ENCODE results near the gene LDLRAD4.

Gene LDLRAD4

GRCh38 chr18:13416848-13417247, 198.3 kb downstream of the LDLRAD4 start:
- no peak for DNase-seq

GRCh38 chr18:13418013-13418710, 199.6 kb downstream of the LDLRAD4 start:
- DNase-seq, result no peak

- DNase-seq, result no peak
Measured at GRCh38 chr18:13420969-13421686, 202.6 kb downstream of the LDLRAD4 start.

GRCh38 chr18:13422541-13423147, 204.1 kb downstream of the LDLRAD4 start:
- no peak for DNase-seq

GRCh38 chr18:13423352-13423751, 204.8 kb downstream of the LDLRAD4 start:
- DNase-seq, result no peak

- peak; percentile 28 for DNase-seq
Measured at GRCh38 chr18:13424363-13424762, 205.8 kb downstream of the LDLRAD4 start.

GRCh38 chr18:13425357-13426091, 207.0 kb downstream of the LDLRAD4 start:
- peak; percentile 26 for DNase-seq

- no peak for DNase-seq
Measured at GRCh38 chr18:13427354-13427753, 208.8 kb downstream of the LDLRAD4 start.

- no peak for DNase-seq
Measured at GRCh38 chr18:13428319-13428718, 209.8 kb downstream of the LDLRAD4 start.

- DNase-seq, result no peak
Measured at GRCh38 chr18:13429016-13429415, 210.5 kb downstream of the LDLRAD4 start.

- no peak for DNase-seq
Measured at GRCh38 chr18:13429884-13430510, 211.4 kb downstream of the LDLRAD4 start.

- DNase-seq, result no peak
Measured at GRCh38 chr18:13430663-13431062, 212.1 kb downstream of the LDLRAD4 start.

- no peak for DNase-seq
Measured at GRCh38 chr18:13431886-13432285, 213.3 kb downstream of the LDLRAD4 start.

- no peak for DNase-seq
Measured at GRCh38 chr18:13433125-13433524, 214.6 kb downstream of the LDLRAD4 start.

- DNase-seq, result no peak
Measured at GRCh38 chr18:13433685-13434084, 215.1 kb downstream of the LDLRAD4 start.

GRCh38 chr18:13434854-13435253, 216.3 kb downstream of the LDLRAD4 start:
- DNase-seq, result no peak

GRCh38 chr18:13435586-13436333, 217.2 kb downstream of the LDLRAD4 start:
- no peak for DNase-seq

- no peak for DNase-seq
Measured at GRCh38 chr18:13436576-13436975, 218.0 kb downstream of the LDLRAD4 start.

- no peak for DNase-seq
Measured at GRCh38 chr18:13437034-13437433, 218.5 kb downstream of the LDLRAD4 start.

GRCh38 chr18:13437796-13438506, 219.4 kb downstream of the LDLRAD4 start:
- no peak for DNase-seq

- DNase-seq, result no peak
Measured at GRCh38 chr18:13438507-13439056, 220.0 kb downstream of the LDLRAD4 start.
